ENCODE measurements around the gene LEAP2. TPM values are rescaled to one million over a fixed set of nuclear protein-coding genes. Genes with fewer than 3 reads are reported as not detected.

LEAP2 gene
- total RNA-seq, 1 experiment from 2014 or later, result 4.5 TPM

DNA sequence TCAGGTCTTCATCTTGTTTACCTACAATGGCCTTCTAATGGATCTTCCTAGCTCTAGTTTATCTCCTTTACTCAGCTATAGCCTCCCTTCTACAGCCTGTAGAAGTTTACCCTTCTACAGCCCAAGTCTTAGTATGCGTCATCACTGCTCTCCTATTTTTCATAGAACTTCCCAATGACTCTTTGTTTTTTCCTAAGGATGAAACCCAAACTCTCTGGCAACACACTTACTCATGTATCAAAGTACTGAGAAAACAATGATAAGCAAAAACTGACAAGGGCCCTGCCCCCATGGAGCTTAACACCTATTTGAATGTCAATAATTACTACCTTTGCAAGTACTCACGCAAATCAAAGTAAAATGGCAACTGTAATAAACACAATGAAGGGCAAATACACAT is 33.7 kb downstream of the LEAP2 start:
- no peak overlapping the region for H3K27ac ChIP-seq
- H3K79me2 ChIP-seq (ENCODE audit: low read depth), result peaks cover 4% of the 10 kb centered on the region
- H3K4me2 ChIP-seq, result no peak overlapping the region
- no peak for TF ChIP-seq EZH2 (IDR thresholded peaks at IDR 0.05; ENCODE audit: low read depth)
- TF ChIP-seq, protein P1, sequence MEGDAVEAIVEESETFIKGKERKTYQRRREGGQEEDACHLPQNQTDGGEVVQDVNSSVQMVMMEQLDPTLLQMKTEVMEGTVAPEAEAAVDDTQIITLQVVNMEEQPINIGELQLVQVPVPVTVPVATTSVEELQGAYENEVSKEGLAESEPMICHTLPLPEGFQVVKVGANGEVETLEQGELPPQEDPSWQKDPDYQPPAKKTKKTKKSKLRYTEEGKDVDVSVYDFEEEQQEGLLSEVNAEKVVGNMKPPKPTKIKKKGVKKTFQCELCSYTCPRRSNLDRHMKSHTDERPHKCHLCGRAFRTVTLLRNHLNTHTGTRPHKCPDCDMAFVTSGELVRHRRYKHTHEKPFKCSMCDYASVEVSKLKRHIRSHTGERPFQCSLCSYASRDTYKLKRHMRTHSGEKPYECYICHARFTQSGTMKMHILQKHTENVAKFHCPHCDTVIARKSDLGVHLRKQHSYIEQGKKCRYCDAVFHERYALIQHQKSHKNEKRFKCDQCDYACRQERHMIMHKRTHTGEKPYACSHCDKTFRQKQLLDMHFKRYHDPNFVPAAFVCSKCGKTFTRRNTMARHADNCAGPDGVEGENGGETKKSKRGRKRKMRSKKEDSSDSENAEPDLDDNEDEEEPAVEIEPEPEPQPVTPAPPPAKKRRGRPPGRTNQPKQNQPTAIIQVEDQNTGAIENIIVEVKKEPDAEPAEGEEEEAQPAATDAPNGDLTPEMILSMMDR (conservative IDR thresholded peaks at IDR 0.05), result no peak
- H3F3A ChIP-seq (ENCODE audit: insufficient read depth, low read depth), result peaks cover 12% of the 10 kb centered on the region; the same call in 1 of the 2 replicates
- CTCF ChIA-PET, result interaction anchor here (0.6 kb wide), 1 partner anchor 621 kb away, joined by 3 read pairs; no protein-coding TSS in a partner anchor
- BruUV-seq (replicated peaks), result no TSS peak
- H3K4me3 ChIP-seq, result no peak overlapping the region
- H3K27me3 ChIP-seq (ENCODE audit: insufficient read depth, low read depth), result no peaks in the 10 kb centered on the region
- no peak for DNase-seq
- POLR2A ChIA-PET (ENCODE audit: unreplicated experiment), result no interaction called here
- H2AFZ ChIP-seq, result no peak overlapping the region
- no peaks in the 10 kb centered on the region for H3K4me1 ChIP-seq (replicated peaks; ENCODE audit: insufficient read depth)
- H3K9me2 ChIP-seq (ENCODE audit: insufficient read depth), result peaks cover 4% of the 10 kb centered on the region; the same call in 1 of the 2 replicates
- H3K36me3 ChIP-seq (ENCODE audit: low read depth), result peaks cover 29% of the 10 kb centered on the region
- H4K20me1 ChIP-seq (ENCODE audit: insufficient read depth), result peaks cover 31% of the 10 kb centered on the region
- intact Hi-C loops (cut with micrococcal nuclease; ENCODE audit: unreplicated experiment), result no loop called here
- no peaks in the 10 kb centered on the region for H3K9me3 ChIP-seq (ENCODE audit: insufficient read depth, low read depth)

DNA sequence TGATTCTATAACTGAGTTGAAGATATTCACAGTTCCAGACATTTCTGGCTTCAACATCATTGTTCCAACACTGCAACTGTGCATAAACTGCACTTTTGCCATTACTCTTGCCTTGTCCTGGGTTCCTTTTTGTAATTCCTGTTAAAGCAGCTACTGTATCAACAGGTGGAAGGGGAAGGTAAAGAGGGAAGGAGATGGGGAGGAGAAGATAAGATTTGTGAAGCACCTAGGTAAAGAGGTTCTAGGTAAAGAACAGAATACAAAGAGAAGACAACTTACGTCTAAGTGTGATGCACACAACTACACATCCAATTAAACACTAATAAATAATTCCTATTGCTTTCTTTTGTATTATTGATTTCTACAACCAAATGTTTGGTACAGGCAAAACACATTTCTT is 36.2 kb downstream of the LEAP2 start:
- BruUV-seq (replicated peaks), result no TSS peak

DNA sequence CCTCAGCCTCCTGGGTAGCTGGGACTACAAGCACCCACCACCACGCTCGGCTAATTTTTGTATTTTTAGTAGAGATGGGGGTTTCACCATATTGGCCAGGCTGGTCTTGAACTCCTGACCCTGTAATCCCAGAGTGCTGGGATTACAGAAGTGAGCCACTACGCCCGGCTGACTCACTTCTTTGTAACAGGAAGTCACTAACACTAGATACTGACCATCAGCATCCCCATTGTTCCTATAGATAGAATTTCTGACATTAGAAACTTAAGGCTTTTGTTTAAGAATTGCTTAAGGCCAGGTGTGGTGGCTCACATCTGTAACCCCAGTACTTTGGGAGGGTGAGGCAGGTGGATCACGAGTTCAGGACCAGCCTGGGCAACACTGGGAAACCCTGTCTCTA is 42.2 kb downstream of the LEAP2 start:
- Histone ChIP-seq H3K4me1 (replicated peaks; ENCODE audit: insufficient read depth) (no peaks in the 10 kb centered on the region), H3K79me2 (ENCODE audit: low read depth) (0 out of 2 replicates have a peak, but pooled peaks cover 8% of the 10 kb centered on the region), H3F3A (ENCODE audit: insufficient read depth, low read depth) (peaks cover 16% of the 10 kb centered on the region), H4K20me1 (ENCODE audit: insufficient read depth) (peaks cover 7% of the 10 kb centered on the region), H3K4me3 (no peak overlapping the region), H3K36me3 (ENCODE audit: low read depth) (peaks cover 5% of the 10 kb centered on the region), H3K27me3 (ENCODE audit: insufficient read depth, low read depth) (no peaks in the 10 kb centered on the region), H3K27ac (no peak overlapping the region), H3K9me2 (ENCODE audit: insufficient read depth) (no peaks in the 10 kb centered on the region), H3K4me2 (no peak overlapping the region), H3K9me3 (ENCODE audit: insufficient read depth, low read depth) (no peaks in the 10 kb centered on the region), H2AFZ (no peak overlapping the region)
- ChIA-PET CTCF (no interaction called here), POLR2A (ENCODE audit: unreplicated experiment) (interaction anchor here (0.7 kb wide), 1 partner anchor 102 kb away, joined by 22 read pairs; no protein-coding TSS in a partner anchor)
- TF ChIP-seq, protein P1 (conservative IDR thresholded peaks at IDR 0.05), result no peak
- no peak for TF ChIP-seq EZH2 (IDR thresholded peaks at IDR 0.05; ENCODE audit: low read depth)
- intact Hi-C loops (cut with micrococcal nuclease; ENCODE audit: unreplicated experiment), result no loop called here
- BruUV-seq (replicated peaks), result no TSS peak
- no peak for DNase-seq

More for the DNA sequence above, 36.2 kb downstream of the LEAP2 start:
- ChIA-PET POLR2A (ENCODE audit: unreplicated experiment) (no interaction called here), CTCF (no interaction called here)
- H3K9me3 ChIP-seq (ENCODE audit: insufficient read depth, low read depth), result no peaks in the 10 kb centered on the region
- H3K79me2 ChIP-seq (ENCODE audit: low read depth), result peaks cover under 1% of the 10 kb centered on the region; the same call in 1 of the 2 replicates
- H3K9me2 ChIP-seq (ENCODE audit: insufficient read depth), result peaks cover 4% of the 10 kb centered on the region; the same call in 1 of the 2 replicates
- DNase-seq, result no peak
- TF ChIP-seq EZH2 (IDR thresholded peaks at IDR 0.05; ENCODE audit: low read depth), result no peak
- TF ChIP-seq, protein P1 (conservative IDR thresholded peaks at IDR 0.05), result no peak
- intact Hi-C loops (cut with micrococcal nuclease; ENCODE audit: unreplicated experiment), result no loop called here
- no peak overlapping the region for H3K4me2 ChIP-seq
- no peaks in the 10 kb centered on the region for H3K27me3 ChIP-seq (ENCODE audit: insufficient read depth, low read depth)
- peaks cover 31% of the 10 kb centered on the region for H4K20me1 ChIP-seq (ENCODE audit: insufficient read depth)
- no peak overlapping the region for H2AFZ ChIP-seq
- H3K4me3 ChIP-seq, result no peak overlapping the region
- no peak overlapping the region for H3K27ac ChIP-seq
- H3K4me1 ChIP-seq (replicated peaks; ENCODE audit: insufficient read depth), result no peaks in the 10 kb centered on the region
- H3F3A ChIP-seq (ENCODE audit: insufficient read depth, low read depth), result peaks cover 12% of the 10 kb centered on the region
- peaks cover 26% of the 10 kb centered on the region for H3K36me3 ChIP-seq (ENCODE audit: low read depth)
